ENCODE measurements around the gene SND1.

The SND1 gene

DNA sequence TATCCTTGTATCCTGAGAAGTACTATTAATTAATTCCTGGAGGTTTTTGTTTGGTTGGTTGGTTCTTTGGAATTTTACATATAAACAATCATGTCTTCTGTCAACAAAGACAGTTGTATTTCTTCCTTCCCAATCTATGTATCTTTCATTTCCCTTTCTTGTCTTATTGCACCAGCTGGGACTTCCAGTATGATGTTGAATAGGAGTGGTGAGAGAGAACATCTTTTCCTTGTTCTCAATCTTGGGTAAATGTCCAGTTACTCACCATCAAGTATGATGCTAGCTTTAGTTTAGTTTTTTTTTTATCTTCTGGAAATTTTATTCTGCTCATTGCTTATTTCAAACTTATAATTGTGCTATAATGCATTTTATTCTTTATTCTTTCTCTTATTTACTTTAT, 26.7 kb upstream of the SND1 start:
- H3K27me3 ChIP-seq (ENCODE audit: insufficient read depth, poor library complexity, severe bottlenecking) = peaks cover 8% of the 10 kb centered on the region
- no peak overlapping the region for H3K4me3 ChIP-seq (replicated peaks; ENCODE audit: insufficient read depth, low read length)
- no peak for DNase-seq (ENCODE audit: low read depth in 1 of 2, low spot score in 1 of 2)
- no peak for TF ChIP-seq GABPA (IDR thresholded peaks at IDR 0.05; ENCODE audit: low read depth)
- H3K27ac ChIP-seq (replicated peaks) = no peak overlapping the region

DNA sequence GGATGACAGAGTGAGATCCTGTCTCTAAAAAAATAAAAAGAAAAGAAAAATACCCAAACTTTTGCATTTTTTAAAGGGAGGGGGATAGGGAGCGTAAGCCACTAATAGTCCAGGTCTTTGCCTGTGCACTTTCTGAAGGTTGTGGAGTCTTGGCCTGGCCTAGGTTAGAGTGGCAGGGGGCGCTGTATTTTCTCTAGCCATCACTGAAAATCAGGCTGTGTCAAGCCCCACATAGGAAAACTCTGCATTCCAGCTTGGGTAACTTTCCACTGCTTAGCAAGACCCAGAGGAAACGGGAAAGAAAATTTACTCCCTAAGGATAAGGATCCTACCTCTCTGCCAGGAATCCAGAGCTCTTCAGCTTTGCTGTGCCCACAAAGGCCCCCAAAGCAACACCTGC, 23.5 kb upstream of the SND1 start:
- Histone ChIP-seq H3K4me3 (replicated peaks; ENCODE audit: insufficient read depth, low read length) (no peak overlapping the region), H3K27ac (replicated peaks) (no peak overlapping the region), H3K27me3 (ENCODE audit: insufficient read depth, poor library complexity, severe bottlenecking) (no peaks in the 10 kb centered on the region)
- TF ChIP-seq GABPA (IDR thresholded peaks at IDR 0.05; ENCODE audit: low read depth) = no peak
- no peak for TF ChIP-seq SPI1 (IDR thresholded peaks at IDR 0.05; ENCODE audit: borderline replicate concordance, low read depth)
- TF ChIP-seq, protein P1, sequence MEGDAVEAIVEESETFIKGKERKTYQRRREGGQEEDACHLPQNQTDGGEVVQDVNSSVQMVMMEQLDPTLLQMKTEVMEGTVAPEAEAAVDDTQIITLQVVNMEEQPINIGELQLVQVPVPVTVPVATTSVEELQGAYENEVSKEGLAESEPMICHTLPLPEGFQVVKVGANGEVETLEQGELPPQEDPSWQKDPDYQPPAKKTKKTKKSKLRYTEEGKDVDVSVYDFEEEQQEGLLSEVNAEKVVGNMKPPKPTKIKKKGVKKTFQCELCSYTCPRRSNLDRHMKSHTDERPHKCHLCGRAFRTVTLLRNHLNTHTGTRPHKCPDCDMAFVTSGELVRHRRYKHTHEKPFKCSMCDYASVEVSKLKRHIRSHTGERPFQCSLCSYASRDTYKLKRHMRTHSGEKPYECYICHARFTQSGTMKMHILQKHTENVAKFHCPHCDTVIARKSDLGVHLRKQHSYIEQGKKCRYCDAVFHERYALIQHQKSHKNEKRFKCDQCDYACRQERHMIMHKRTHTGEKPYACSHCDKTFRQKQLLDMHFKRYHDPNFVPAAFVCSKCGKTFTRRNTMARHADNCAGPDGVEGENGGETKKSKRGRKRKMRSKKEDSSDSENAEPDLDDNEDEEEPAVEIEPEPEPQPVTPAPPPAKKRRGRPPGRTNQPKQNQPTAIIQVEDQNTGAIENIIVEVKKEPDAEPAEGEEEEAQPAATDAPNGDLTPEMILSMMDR (IDR thresholded peaks at IDR 0.05; ENCODE audit: insufficient read depth, low read length) = no peak
- TF ChIP-seq, protein P2, sequence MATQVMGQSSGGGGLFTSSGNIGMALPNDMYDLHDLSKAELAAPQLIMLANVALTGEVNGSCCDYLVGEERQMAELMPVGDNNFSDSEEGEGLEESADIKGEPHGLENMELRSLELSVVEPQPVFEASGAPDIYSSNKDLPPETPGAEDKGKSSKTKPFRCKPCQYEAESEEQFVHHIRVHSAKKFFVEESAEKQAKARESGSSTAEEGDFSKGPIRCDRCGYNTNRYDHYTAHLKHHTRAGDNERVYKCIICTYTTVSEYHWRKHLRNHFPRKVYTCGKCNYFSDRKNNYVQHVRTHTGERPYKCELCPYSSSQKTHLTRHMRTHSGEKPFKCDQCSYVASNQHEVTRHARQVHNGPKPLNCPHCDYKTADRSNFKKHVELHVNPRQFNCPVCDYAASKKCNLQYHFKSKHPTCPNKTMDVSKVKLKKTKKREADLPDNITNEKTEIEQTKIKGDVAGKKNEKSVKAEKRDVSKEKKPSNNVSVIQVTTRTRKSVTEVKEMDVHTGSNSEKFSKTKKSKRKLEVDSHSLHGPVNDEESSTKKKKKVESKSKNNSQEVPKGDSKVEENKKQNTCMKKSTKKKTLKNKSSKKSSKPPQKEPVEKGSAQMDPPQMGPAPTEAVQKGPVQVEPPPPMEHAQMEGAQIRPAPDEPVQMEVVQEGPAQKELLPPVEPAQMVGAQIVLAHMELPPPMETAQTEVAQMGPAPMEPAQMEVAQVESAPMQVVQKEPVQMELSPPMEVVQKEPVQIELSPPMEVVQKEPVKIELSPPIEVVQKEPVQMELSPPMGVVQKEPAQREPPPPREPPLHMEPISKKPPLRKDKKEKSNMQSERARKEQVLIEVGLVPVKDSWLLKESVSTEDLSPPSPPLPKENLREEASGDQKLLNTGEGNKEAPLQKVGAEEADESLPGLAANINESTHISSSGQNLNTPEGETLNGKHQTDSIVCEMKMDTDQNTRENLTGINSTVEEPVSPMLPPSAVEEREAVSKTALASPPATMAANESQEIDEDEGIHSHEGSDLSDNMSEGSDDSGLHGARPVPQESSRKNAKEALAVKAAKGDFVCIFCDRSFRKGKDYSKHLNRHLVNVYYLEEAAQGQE (IDR thresholded peaks at IDR 0.05; ENCODE audit: insufficient replicate concordance, low read depth) = no peak
- no peak for TF ChIP-seq POLR2AphosphoS5 (IDR thresholded peaks at IDR 0.05; ENCODE audit: low read depth)
- DNase-seq (ENCODE audit: low read depth in 1 of 2, low spot score in 1 of 2) = no peak

DNA sequence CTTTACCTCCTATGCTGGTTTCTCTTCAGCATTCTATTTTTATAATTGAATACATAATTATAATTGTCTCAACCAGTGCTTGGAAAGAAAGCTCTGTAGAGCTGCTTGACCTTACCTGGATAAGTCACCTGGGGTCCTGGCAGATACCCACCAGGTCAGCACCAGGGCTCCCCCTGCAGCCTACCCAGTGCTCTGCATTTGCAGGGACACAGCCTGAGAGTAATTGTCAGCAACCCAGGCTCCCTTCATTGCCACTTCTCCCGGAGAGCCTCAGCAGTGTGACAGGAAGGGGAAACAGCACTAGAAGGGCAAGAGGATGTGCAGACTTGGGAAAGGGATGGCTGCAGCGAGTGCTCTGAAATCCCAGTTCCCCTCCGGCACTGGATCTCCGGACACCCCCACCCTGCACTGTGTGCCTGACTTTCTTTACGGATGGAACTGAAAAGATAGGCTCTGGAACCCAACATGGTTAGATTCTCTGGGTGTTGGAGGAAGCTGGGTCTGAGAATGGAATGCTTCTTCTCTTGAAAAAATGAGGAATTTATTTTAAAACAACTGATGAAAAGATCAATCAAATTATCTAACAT, 22.6 kb upstream of the SND1 start:
- TF ChIP-seq, protein P1 (IDR thresholded peaks at IDR 0.05; ENCODE audit: insufficient read depth, low read length) = peak; percentile 18
- no peak for TF ChIP-seq GABPA (IDR thresholded peaks at IDR 0.05; ENCODE audit: low read depth)
- Histone ChIP-seq H3K4me3 (replicated peaks; ENCODE audit: insufficient read depth, low read length) (no peak overlapping the region), H3K27ac (replicated peaks) (no peak overlapping the region), H3K27me3 (ENCODE audit: insufficient read depth, poor library complexity, severe bottlenecking) (no peaks in the 10 kb centered on the region)
- peak; percentile 42 to 63 for DNase-seq (ENCODE audit: low read depth in 1 of 2, low spot score in 1 of 2)

DNA sequence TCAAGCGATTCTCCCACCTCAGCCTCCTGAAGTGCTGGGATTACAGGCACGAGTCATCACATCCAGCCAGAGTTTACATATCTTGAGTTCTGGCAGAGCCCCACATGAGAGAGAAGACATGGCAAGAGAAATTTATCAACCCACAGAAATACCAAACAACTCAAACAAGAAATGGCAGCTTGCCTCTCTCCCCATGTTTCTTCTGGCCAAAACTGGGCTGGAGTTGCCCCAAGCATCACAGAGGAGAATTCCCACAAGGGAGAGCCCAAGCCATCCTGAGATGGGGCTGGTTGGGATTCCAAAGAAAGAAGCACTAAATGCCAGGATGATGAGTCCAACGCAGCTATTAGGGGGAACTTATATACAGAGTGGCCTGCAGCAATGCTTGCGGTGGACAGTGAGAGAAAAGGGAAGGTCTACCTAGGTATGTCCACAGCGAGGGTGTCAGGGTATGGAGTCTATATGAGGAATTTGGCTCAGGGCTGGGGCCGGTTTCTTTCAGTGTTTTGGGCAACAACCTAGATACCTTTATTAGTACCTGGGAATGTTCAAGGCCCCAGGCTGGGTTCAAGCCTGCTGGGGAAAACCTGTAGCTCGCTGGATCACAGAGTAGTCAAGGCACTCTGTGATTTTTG, 19.6 kb upstream of the SND1 start:
- no peak overlapping the region for H3K4me3 ChIP-seq (replicated peaks; ENCODE audit: insufficient read depth, low read length)
- DNase-seq (ENCODE audit: low read depth in 1 of 2, low spot score in 1 of 2) = no peak
- H3K27ac ChIP-seq (replicated peaks) = no peak overlapping the region
- no peaks in the 10 kb centered on the region for H3K27me3 ChIP-seq (ENCODE audit: insufficient read depth, poor library complexity, severe bottlenecking)
- TF ChIP-seq, protein P2 (IDR thresholded peaks at IDR 0.05; ENCODE audit: insufficient replicate concordance, low read depth) = no peak
- no peak for TF ChIP-seq SPI1 (IDR thresholded peaks at IDR 0.05; ENCODE audit: borderline replicate concordance, low read depth)
- no peak for TF ChIP-seq GABPA (IDR thresholded peaks at IDR 0.05; ENCODE audit: low read depth)
- TF ChIP-seq, protein P1 (IDR thresholded peaks at IDR 0.05; ENCODE audit: insufficient read depth, low read length) = no peak
- TF ChIP-seq POLR2AphosphoS5 (IDR thresholded peaks at IDR 0.05; ENCODE audit: low read depth) = no peak

All from HL-60 (cell line).